Trophoblast cell (in vitro differentiated cells and primary cell): ENCODE data around the gene MCF2L.

Experiments
- DNase-seq, 2 donors: peaks; one replicate each; pipeline ENCODE4 v3.0.0-alpha.2; 2016
- H2AFZ ChIP-seq: 2 replicates; pipeline ENCODE4 v1.6.1; 2013; ENCODE audit warnings: low read length, moderate library complexity, mild to moderate bottlenecking; ENCODE audit not compliant: insufficient read depth, poor library complexity
- H2AK5ac ChIP-seq: 2 replicates; pipeline ENCODE4 v1.6.1; 2013; ENCODE audit warnings: mild to moderate bottlenecking, low read length
- H2BK120ac ChIP-seq: 2 replicates; pipeline ENCODE4 v1.6.1; 2013; ENCODE audit warnings: low read length, mild to moderate bottlenecking, moderate library complexity; ENCODE audit not compliant: insufficient read depth, poor library complexity
- H2BK12ac ChIP-seq: 2 replicates; pipeline ENCODE4 v1.6.1; 2013; ENCODE audit warnings: mild to moderate bottlenecking, low read length, moderate library complexity
- H2BK5ac ChIP-seq: 2 replicates; pipeline ENCODE4 v1.6.1; 2013; ENCODE audit warnings: low read length, low read depth, moderate library complexity, mild to moderate bottlenecking; ENCODE audit not compliant: poor library complexity
- H3K14ac ChIP-seq: 2 replicates; pipeline ENCODE4 v1.6.1; 2013; ENCODE audit warnings: mild to moderate bottlenecking, low read length
- H3K18ac ChIP-seq: 2 replicates; pipeline ENCODE4 v1.6.1; 2013; ENCODE audit warnings: mild to moderate bottlenecking, low read length
- H3K23ac ChIP-seq: 2 replicates; pipeline ENCODE4 v1.6.1; 2013; ENCODE audit warnings: low read length
- H3K27ac ChIP-seq: 2 replicates; pipeline ENCODE4 v1.5.1; 2013; ENCODE audit warnings: low read depth, mild to moderate bottlenecking, inconsistent platforms, low read length, moderate library complexity
- H3K27me3 ChIP-seq: 2 replicates; pipeline ENCODE4 v1.6.1; 2013; ENCODE audit warnings: inconsistent platforms, mild to moderate bottlenecking, low read length, moderate library complexity; ENCODE audit not compliant: insufficient read depth
- H3K36me3 ChIP-seq, 2 experiments: 1 replicate in 1 of 2; 2 replicates in 1 of 2; pipeline ENCODE4 v1.6.1; 2013; ENCODE audit warnings: low read length in 2 of 2, mild to moderate bottlenecking in 2 of 2, moderate library complexity in 1 of 2; ENCODE audit not compliant: insufficient read depth in 2 of 2, control insufficient read depth in 1 of 2
- H3K4ac ChIP-seq: 2 replicates; pipeline ENCODE4 v1.6.1; 2013; ENCODE audit warnings: low read depth, mild to moderate bottlenecking, low read length, moderate library complexity
- H3K4me1 ChIP-seq, 2 experiments: 1 replicate in 1 of 2; 2 replicates in 1 of 2; pipeline ENCODE4 v1.6.1; 2013; ENCODE audit warnings: low read length in 2 of 2, mild to moderate bottlenecking in 2 of 2, moderate library complexity in 1 of 2; ENCODE audit not compliant: insufficient read depth in 2 of 2, control insufficient read depth in 1 of 2
- H3K4me2 ChIP-seq: 2 replicates; pipeline ENCODE4 v1.6.1; 2013; ENCODE audit warnings: inconsistent platforms, mild to moderate bottlenecking, low read length, moderate library complexity
- H3K4me3 ChIP-seq: 2 replicates; pipeline ENCODE4 v1.5.1; 2013; ENCODE audit warnings: mild to moderate bottlenecking, low read depth, low read length, inconsistent platforms
- H3K79me1 ChIP-seq: one replicate; pipeline ENCODE4 v1.6.1; 2013; ENCODE audit warnings: low read length
- H3K79me2 ChIP-seq: 2 replicates; pipeline ENCODE4 v1.6.1; 2013; ENCODE audit warnings: low read length, mild to moderate bottlenecking; ENCODE audit not compliant: control insufficient read depth, insufficient read depth, poor library complexity
- H3K9ac ChIP-seq: 2 replicates; pipeline ENCODE4 v1.6.1; 2013; ENCODE audit warnings: mild to moderate bottlenecking, low read length
- H3K9me3 ChIP-seq: 2 replicates; pipeline ENCODE4 v1.6.1; 2013; ENCODE audit warnings: low read depth, mild to moderate bottlenecking, control low read depth, inconsistent platforms, low read length; ENCODE audit not compliant: insufficient read depth
- H4K12ac ChIP-seq: 2 replicates; pipeline ENCODE4 v1.6.1; 2013; ENCODE audit warnings: low read depth, mild to moderate bottlenecking, low read length, moderate library complexity
- H4K8ac ChIP-seq: 2 replicates; pipeline ENCODE4 v1.6.1; 2013; ENCODE audit warnings: low read depth, mild to moderate bottlenecking, low read length, moderate library complexity
- H4K91ac ChIP-seq: one replicate; pipeline ENCODE4 v1.6.1; 2013; ENCODE audit warnings: low read depth, mild to moderate bottlenecking, low read length, moderate library complexity
- WGBS: extraction: QIAGEN DNeasy Blood & Tissue Kit; methylation state at CpG from one replicate; pipeline ENCODE4 v1.1.7; 2013; ENCODE audit warnings: missing lambda C conversion rate; ENCODE audit not compliant: insufficient read length, insufficient coverage; ENCODE audit errors: extremely low coverage; 5-methylcytosine and 5-hydroxymethylcytosine counted together

MCF2L gene

GRCh38 chr13:113139577-113139976 lies 170.6 kb downstream of the MCF2L start:
- Histone ChIP-seq H3K79me1 (no peaks in the 10 kb centered on the region), H3K9me3 (peaks cover 2% of the 10 kb centered on the region), H3K9ac (no peak overlapping the region), H3K4ac (no peak overlapping the region), H3K4me2 (no peak overlapping the region), H4K12ac (no peak overlapping the region), H2BK12ac (no peak overlapping the region), H3K14ac (no peak overlapping the region), H3K4me3 (no peak overlapping the region), H3K18ac (no peak overlapping the region), H2AFZ (no peak overlapping the region), H3K4me1 (no peaks in the 10 kb centered on the region), H4K91ac (no peak overlapping the region), H3K23ac (no peak overlapping the region), H2BK5ac (no peak overlapping the region), H3K27ac (no peak overlapping the region), H2AK5ac (no peak overlapping the region), H3K36me3 (no peaks in the 10 kb centered on the region), H3K27me3 (no peaks in the 10 kb centered on the region), H2BK120ac (no peak overlapping the region), H4K8ac (no peak overlapping the region), H3K79me2 (no peaks in the 10 kb centered on the region)
- DNase-seq: no peak
- WGBS: no CpG with 5 or more reads among the region's 5 CpGs

DNA sequence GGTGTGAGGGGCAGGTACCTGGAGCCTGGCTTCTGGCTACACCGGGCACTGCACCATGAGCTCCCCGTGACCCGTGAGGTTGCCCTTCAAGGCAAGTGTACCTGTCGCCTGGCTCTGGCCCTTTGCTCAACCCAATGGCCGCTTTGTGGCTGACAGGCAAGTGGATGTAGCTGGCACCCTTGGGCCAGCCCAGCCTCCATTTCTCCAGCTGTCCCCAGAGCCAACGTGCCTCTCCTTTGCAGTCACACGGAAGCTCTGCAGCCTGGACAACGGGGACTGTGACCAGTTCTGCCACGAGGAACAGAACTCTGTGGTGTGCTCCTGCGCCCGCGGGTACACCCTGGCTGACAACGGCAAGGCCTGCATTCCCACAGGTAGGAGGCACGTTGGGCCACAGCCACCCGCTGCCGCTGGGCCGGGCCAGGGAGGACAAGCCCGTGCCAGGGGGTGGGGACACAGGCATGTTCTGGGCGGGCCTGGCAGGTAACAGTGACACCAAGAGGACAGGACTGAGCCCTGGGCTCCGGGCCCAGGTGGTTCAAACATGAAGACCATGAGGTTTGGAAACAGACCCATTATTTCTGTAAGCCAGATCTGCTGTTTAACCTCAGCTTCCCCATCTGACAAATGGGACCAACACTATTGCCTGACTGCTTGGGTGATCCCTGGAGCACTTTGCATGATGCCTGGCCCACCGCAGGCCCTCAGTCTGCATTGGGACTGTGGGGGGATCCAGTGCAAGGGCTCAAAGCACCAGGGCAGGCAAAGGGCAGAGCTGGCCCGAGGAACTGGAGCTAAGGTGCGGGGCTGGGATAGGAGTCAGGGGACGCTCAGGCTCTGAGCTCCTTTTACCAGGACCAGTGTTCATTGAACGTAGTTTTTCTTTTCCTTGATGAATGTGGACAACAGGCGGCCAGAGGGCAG lies 171.9 kb downstream of the MCF2L start:
- H4K91ac ChIP-seq: no peak overlapping the region
- no peak overlapping the region for H3K4me3 ChIP-seq
- no CpG with 5 or more reads among the region's 26 CpGs for WGBS
- H4K12ac ChIP-seq: no peak overlapping the region
- no peak overlapping the region for H3K18ac ChIP-seq
- no peaks in the 10 kb centered on the region for H3K4me1 ChIP-seq
- no peak overlapping the region for H2AK5ac ChIP-seq
- H3K23ac ChIP-seq: no peak overlapping the region
- H3K9me3 ChIP-seq: peaks cover 2% of the 10 kb centered on the region
- no peak overlapping the region for H3K4me2 ChIP-seq
- H3K27me3 ChIP-seq: no peaks in the 10 kb centered on the region
- H2BK5ac ChIP-seq: no peak overlapping the region
- no peak overlapping the region for H3K9ac ChIP-seq
- no peaks in the 10 kb centered on the region for H3K79me2 ChIP-seq
- H3K79me1 ChIP-seq: no peaks in the 10 kb centered on the region
- no peak overlapping the region for H2BK12ac ChIP-seq
- H2BK120ac ChIP-seq: no peak overlapping the region
- H3K27ac ChIP-seq: no peak overlapping the region
- no peak overlapping the region for H4K8ac ChIP-seq
- H3K14ac ChIP-seq: no peak overlapping the region
- no peak for DNase-seq
- H3K36me3 ChIP-seq: no peaks in the 10 kb centered on the region
- no peak overlapping the region for H3K4ac ChIP-seq
- H2AFZ ChIP-seq: no peak overlapping the region

GRCh38 chr13:113141601-113141970 lies 172.6 kb downstream of the MCF2L start:
- no peak overlapping the region for H3K23ac ChIP-seq
- no CpG with 5 or more reads among the region's 18 CpGs for WGBS
- no peaks in the 10 kb centered on the region for H3K36me3 ChIP-seq
- no peak overlapping the region for H4K12ac ChIP-seq
- H3K4ac ChIP-seq: no peak overlapping the region
- no peak overlapping the region for H4K8ac ChIP-seq
- no peak overlapping the region for H3K27ac ChIP-seq
- H4K91ac ChIP-seq: no peak overlapping the region
- no peaks in the 10 kb centered on the region for H3K27me3 ChIP-seq
- H2AK5ac ChIP-seq: no peak overlapping the region
- H3K79me1 ChIP-seq: no peaks in the 10 kb centered on the region
- H3K18ac ChIP-seq: no peak overlapping the region
- no peak overlapping the region for H3K4me3 ChIP-seq
- no peak overlapping the region for H2BK5ac ChIP-seq
- no peak overlapping the region for H2BK120ac ChIP-seq
- H3K4me2 ChIP-seq: no peak overlapping the region
- H3K9me3 ChIP-seq: peaks cover 2% of the 10 kb centered on the region
- H3K9ac ChIP-seq: no peak overlapping the region
- no peak overlapping the region for H2AFZ ChIP-seq
- H3K14ac ChIP-seq: no peak overlapping the region
- H3K4me1 ChIP-seq: no peaks in the 10 kb centered on the region
- H2BK12ac ChIP-seq: no peak overlapping the region
- no peak for DNase-seq
- H3K79me2 ChIP-seq: no peaks in the 10 kb centered on the region

GRCh38 chr13:113142876-113143275 lies 173.9 kb downstream of the MCF2L start:
- H3K9me3 ChIP-seq: peaks cover 3% of the 10 kb centered on the region
- WGBS: no CpG with 5 or more reads among the region's 7 CpGs
- no peak overlapping the region for H2BK120ac ChIP-seq
- H2AFZ ChIP-seq: no peak overlapping the region
- no peak overlapping the region for H3K9ac ChIP-seq
- H3K36me3 ChIP-seq: no peaks in the 10 kb centered on the region
- no peak overlapping the region for H4K12ac ChIP-seq
- no peak overlapping the region for H3K14ac ChIP-seq
- no peak overlapping the region for H4K91ac ChIP-seq
- H2BK5ac ChIP-seq: no peak overlapping the region
- H3K79me2 ChIP-seq: no peaks in the 10 kb centered on the region
- H3K27me3 ChIP-seq: no peaks in the 10 kb centered on the region
- no peak overlapping the region for H2BK12ac ChIP-seq
- H3K4me2 ChIP-seq: no peak overlapping the region
- no peaks in the 10 kb centered on the region for H3K4me1 ChIP-seq
- no peak overlapping the region for H3K23ac ChIP-seq
- DNase-seq: no peak
- H3K4ac ChIP-seq: no peak overlapping the region
- H3K79me1 ChIP-seq: no peaks in the 10 kb centered on the region
- no peak overlapping the region for H3K4me3 ChIP-seq
- no peak overlapping the region for H4K8ac ChIP-seq
- H3K18ac ChIP-seq: no peak overlapping the region
- H3K27ac ChIP-seq: no peak overlapping the region
- no peak overlapping the region for H2AK5ac ChIP-seq
